Keratinocyte (primary cell): ENCODE results near the gene FHOD3. TPM values are rescaled to one million over a fixed set of nuclear protein-coding genes. Genes with fewer than 3 reads are reported as not detected.

Experiments used
- DNase-seq: peaks from one replicate; pipeline ENCODE4 v3.0.0-alpha.2; 2011; ENCODE audit warnings: low read depth, missing footprints, low spot score
- FAIRE-seq: peaks from 2 replicates; lab custom pipeline; 2011; peaks lifted over from hg19 to GRCh38; lab: Jason Lieb, UNC
- H2AFZ ChIP-seq: 2 replicates; pipeline ENCODE4 v1.6.0; 2012; ENCODE audit warnings: low read length, control low read depth, inconsistent platforms; ENCODE audit not compliant: control insufficient read depth
- H3K27ac ChIP-seq: 2 replicates; pipeline ENCODE4 v1.5.1; 2011; ENCODE audit warnings: low read length; ENCODE audit not compliant: control insufficient read depth, insufficient read depth
- H3K27me3 ChIP-seq: 3 replicates; pipeline ENCODE4 v1.6.0; 2011; ENCODE audit warnings: low read length; ENCODE audit not compliant: control insufficient read depth, insufficient read depth; ENCODE audit errors: extremely low read depth
- H3K36me3 ChIP-seq, 2 experiments: 2 replicates in 1 of 2; 3 replicates in 1 of 2; pipeline ENCODE4 v1.5.1; 2011; ENCODE audit warnings: low read length in 2 of 2, mild to moderate bottlenecking in 1 of 2; ENCODE audit not compliant: control insufficient read depth in 2 of 2, insufficient read depth in 2 of 2; ENCODE audit errors: extremely low read depth in 1 of 2
- H3K4me1 ChIP-seq: 3 replicates; pipeline ENCODE4 v1.5.1; 2011; ENCODE audit warnings: low read length; ENCODE audit not compliant: control insufficient read depth, insufficient read depth; ENCODE audit errors: extremely low read depth
- H3K4me2 ChIP-seq: 3 replicates; pipeline ENCODE4 v1.6.0; 2011; ENCODE audit warnings: low read depth, low read length; ENCODE audit not compliant: control insufficient read depth, insufficient read depth; ENCODE audit errors: extremely low read depth
- H3K4me3 ChIP-seq, 3 experiments: fragments of 200-600 bp in 1 of 3; sonication (generic) in 1 of 3; 2 replicates in 2 of 3; 3 replicates in 1 of 3; pipeline ENCODE4 v1.5.1; 2011 to 2016; ENCODE audit warnings: low read length in 3 of 3, mild to moderate bottlenecking in 3 of 3, control low read depth in 2 of 3, inconsistent platforms in 1 of 3, low read depth in 1 of 3, mixed read lengths in 1 of 3, mixed run types in 1 of 3, moderate library complexity in 1 of 3; ENCODE audit not compliant: control insufficient read depth in 2 of 3, insufficient read depth in 2 of 3; ENCODE audit errors: extremely low read depth in 1 of 3
- H3K79me2 ChIP-seq: 2 replicates; pipeline ENCODE4 v1.6.0; 2012; ENCODE audit warnings: low read length; ENCODE audit not compliant: control insufficient read depth, insufficient read depth
- H3K9ac ChIP-seq: 3 replicates; pipeline ENCODE4 v1.6.0; 2011; ENCODE audit warnings: low read length; ENCODE audit not compliant: control insufficient read depth, insufficient read depth; ENCODE audit errors: extremely low read depth
- H3K9me1 ChIP-seq: 3 replicates; pipeline ENCODE4 v1.6.0; 2011; ENCODE audit warnings: low read length; ENCODE audit not compliant: control insufficient read depth, insufficient read depth; ENCODE audit errors: extremely low read depth
- H3K9me3 ChIP-seq: 2 replicates; pipeline ENCODE4 v1.5.1; 2012; ENCODE audit warnings: low read depth, low read length; ENCODE audit not compliant: control insufficient read depth
- H4K20me1 ChIP-seq: 3 replicates; pipeline ENCODE4 v1.6.0; 2011; ENCODE audit warnings: low read length; ENCODE audit not compliant: control insufficient read depth, insufficient read depth; ENCODE audit errors: extremely low read depth
- EZH2 ChIP-seq: IDR thresholded peaks from one replicate; pipeline ENCODE4 v1.6.1; 2012; ENCODE audit warnings: inconsistent platforms, mild to moderate bottlenecking, low read length, moderate library complexity
- dilution Hi-C: fragments of 300-500 bp; cut with MboI; formaldehyde crosslinking; loops from one replicate; pipeline ENCODE4 v1.7.0; 2020; ENCODE audit warnings: low sequenced_read_pairs; ENCODE audit not compliant: extremely low pct_ligation_motif_present
- polyA plus RNA-seq, 5 experiments: library from polyadenylated mRNA; depleted of rRNA in 3 of 5; stranded (reverse) in 3 of 5; stranded (forward) in 1 of 5; unstranded in 1 of 5; fragments of >200 nt; gene quantifications; 1 replicate in 1 of 5; 2 replicates in 3 of 5; 3 replicates in 1 of 5; pipeline versions ENCODE4 v1.2.1 to v1.2.3, GENCODE V29; 2011 to 2012; ENCODE audit warnings: missing spikeins in 2 of 5, low read depth in 1 of 5, low replicate concordance in 1 of 5
- TF ChIP-seq, protein P1 (sequence below), 3 experiments: IDR thresholded peaks in 1 of 3; conservative IDR thresholded peaks in 1 of 3; optimal IDR thresholded peaks in 1 of 3; 2 replicates in 2 of 3; 3 replicates in 1 of 3; pipeline versions ENCODE3 to v1.5.1; 2011; ENCODE audit warnings: low read length in 3 of 3, mild to moderate bottlenecking in 3 of 3, moderate library complexity in 2 of 3, control low read depth in 1 of 3, inconsistent platforms in 1 of 3; ENCODE audit not compliant: insufficient read depth in 2 of 3; ENCODE audit errors: extremely low read depth in 1 of 3

FHOD3 gene
- polyA plus RNA-seq, 1 donor (not counting 4 experiments of a cell fraction or from before 2014, with no cell fraction given) = 7.7 TPM

DNA sequence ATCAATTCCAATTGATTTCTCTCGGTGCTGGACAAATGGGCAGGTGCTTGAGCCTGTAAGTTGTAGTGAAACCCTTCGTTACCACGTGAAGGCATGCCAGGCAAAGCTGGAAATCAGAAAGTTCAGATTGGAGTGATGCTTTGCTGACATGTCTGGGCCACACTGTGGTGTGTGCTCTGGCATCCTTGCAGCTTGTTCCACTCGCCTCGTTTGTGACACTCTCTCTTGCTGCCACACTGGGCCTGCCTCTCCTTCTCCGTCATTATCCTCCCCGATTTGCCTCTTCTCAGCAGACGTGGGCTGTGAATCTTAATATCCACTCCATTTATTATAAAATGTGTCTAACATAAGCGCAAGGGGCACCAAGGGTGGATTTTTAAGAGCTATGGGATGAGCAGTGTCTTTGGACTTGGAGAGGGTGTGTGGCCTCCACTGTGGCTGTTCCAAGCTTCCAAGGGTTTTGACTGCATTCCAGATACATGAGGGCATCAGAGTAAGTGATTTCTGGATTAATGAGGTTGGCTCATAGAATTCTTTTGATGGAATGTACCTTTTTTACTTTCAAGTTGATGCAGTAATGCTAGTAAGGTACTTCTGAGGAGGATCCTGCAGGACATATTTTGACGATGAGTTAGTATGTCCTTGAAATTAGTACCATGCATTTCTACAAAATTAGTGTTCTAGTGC is 292.5 kb downstream of the FHOD3 start:
- no peak for TF ChIP-seq EZH2
- TF ChIP-seq, protein P1, sequence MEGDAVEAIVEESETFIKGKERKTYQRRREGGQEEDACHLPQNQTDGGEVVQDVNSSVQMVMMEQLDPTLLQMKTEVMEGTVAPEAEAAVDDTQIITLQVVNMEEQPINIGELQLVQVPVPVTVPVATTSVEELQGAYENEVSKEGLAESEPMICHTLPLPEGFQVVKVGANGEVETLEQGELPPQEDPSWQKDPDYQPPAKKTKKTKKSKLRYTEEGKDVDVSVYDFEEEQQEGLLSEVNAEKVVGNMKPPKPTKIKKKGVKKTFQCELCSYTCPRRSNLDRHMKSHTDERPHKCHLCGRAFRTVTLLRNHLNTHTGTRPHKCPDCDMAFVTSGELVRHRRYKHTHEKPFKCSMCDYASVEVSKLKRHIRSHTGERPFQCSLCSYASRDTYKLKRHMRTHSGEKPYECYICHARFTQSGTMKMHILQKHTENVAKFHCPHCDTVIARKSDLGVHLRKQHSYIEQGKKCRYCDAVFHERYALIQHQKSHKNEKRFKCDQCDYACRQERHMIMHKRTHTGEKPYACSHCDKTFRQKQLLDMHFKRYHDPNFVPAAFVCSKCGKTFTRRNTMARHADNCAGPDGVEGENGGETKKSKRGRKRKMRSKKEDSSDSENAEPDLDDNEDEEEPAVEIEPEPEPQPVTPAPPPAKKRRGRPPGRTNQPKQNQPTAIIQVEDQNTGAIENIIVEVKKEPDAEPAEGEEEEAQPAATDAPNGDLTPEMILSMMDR (optimal IDR thresholded peaks at IDR 0.05 in 1 of 3, IDR thresholded peaks at IDR 0.05 in 1 of 3, conservative IDR thresholded peaks at IDR 0.05 in 1 of 3; ENCODE audit: extremely low read depth in 1 of 3, insufficient read depth in 2 of 3, low read length in 3 of 3) = peak in 1 of 3 experiments; percentile 7
- DNase-seq (peak; percentile 63), FAIRE-seq (peak; percentile 88)
- Histone ChIP-seq H3K27me3 (no peaks in the 10 kb centered on the region), H3K79me2 (no peaks in the 10 kb centered on the region), H3K36me3 (no peaks in the 10 kb centered on the region), H3K9me3 (no peaks in the 10 kb centered on the region), H4K20me1 (no peaks in the 10 kb centered on the region), H3K9ac (peak overlapping the region; percentile 36), H3K9me1 (no peaks in the 10 kb centered on the region), H3K4me2 (peak overlapping the region; percentile 55), H3K27ac (peak overlapping the region; percentile 89), H2AFZ (peak overlapping the region; percentile 52), H3K4me1 (peaks cover 53% of the 10 kb centered on the region), H3K4me3 (peak overlapping the region in 1 of 3 experiments; percentile 33)
- dilution Hi-C loops = no loop called here

DNA sequence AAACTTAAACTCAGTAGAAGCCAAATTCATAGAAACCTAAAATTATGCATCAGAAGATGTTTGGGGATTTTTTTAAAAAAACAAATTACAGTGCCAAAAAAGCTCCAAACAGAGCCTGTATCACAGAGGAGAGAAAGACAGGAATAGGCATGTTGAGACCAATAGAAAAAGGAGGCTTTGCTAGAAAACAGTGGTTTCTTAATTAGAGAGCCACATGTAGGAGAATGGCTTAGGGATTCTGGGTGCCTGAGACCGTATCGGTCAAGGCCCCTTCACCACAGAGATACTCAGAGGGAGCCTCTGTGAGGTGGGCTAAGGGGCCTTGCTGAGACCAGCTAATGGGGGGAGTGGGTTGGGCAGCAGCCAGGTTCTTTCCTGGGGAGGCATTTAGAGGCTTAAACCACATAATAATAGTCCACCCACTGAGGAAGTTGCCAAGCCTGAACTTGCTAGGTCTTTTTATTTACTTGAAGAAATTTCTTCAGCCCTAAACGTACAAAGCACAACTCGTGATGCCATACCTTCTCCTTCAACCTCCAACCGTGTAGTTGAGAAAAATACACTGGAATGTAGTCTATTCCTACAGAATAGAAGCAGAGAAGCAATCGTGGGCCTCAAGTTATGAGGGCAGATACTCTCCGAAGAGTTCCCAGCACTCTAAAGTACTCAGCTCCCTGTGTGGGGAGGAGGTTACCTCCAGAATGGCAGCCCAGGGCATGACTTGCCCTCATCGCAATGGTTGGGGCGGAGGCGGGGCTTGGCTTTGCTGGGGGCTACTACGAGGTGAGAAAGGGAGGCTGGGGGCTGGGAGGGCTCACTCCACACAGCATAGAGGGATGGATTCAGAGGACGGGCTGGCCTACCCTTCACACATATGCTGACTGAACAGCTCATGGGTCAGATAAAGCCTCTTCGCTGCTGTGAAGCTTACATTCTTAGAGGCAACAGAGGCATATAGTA is 293.4 kb downstream of the FHOD3 start:
- peak overlapping the region; percentile 55 for H3K4me2 ChIP-seq
- dilution Hi-C loops = no loop called here
- DNase-seq (no peak), FAIRE-seq (peak; percentile 95)
- TF ChIP-seq, protein P1 (optimal IDR thresholded peaks at IDR 0.05 in 1 of 3, IDR thresholded peaks at IDR 0.05 in 1 of 3, conservative IDR thresholded peaks at IDR 0.05 in 1 of 3; ENCODE audit: extremely low read depth in 1 of 3, insufficient read depth in 2 of 3, low read length in 3 of 3) = no peak
- TF ChIP-seq EZH2 = no peak
- H3K36me3 ChIP-seq = no peaks in the 10 kb centered on the region
- H3K79me2 ChIP-seq = no peaks in the 10 kb centered on the region
- peak overlapping the region; percentile 89 for H3K27ac ChIP-seq
- peak overlapping the region; percentile 0 to 48 (median 33) for H3K4me3 ChIP-seq
- peak overlapping the region; percentile 76 for H3K9ac ChIP-seq
- H4K20me1 ChIP-seq = no peaks in the 10 kb centered on the region
- H3K9me1 ChIP-seq = no peaks in the 10 kb centered on the region
- H2AFZ ChIP-seq = peak overlapping the region; percentile 54
- H3K27me3 ChIP-seq = no peaks in the 10 kb centered on the region
- H3K4me1 ChIP-seq = peaks cover 53% of the 10 kb centered on the region
- H3K9me3 ChIP-seq = no peaks in the 10 kb centered on the region
